Glutamatergic neuron (in vitro differentiated cells): ENCODE data around the gene PIR. TPM values are rescaled to one million over a fixed set of nuclear protein-coding genes. Genes with fewer than 3 reads are reported as not detected.

Experiments
- DNase-seq: peaks from one replicate; pipeline ENCODE4 v3.0.0; 2022
- H3K27ac Mint-ChIP-seq: one replicate; pipeline ENCODE4 v1.8.0; 2020; ENCODE audit warnings: mild to moderate bottlenecking, mixed read lengths, inconsistent platforms; ENCODE audit not compliant: unreplicated experiment
- H3K27me3 Mint-ChIP-seq: one replicate; pipeline ENCODE4 v1.8.0; 2020; ENCODE audit warnings: mild to moderate bottlenecking, moderate library complexity, mixed read lengths, inconsistent platforms; ENCODE audit not compliant: unreplicated experiment
- H3K36me3 Mint-ChIP-seq: one replicate; pipeline ENCODE4 v1.8.0; 2020; ENCODE audit warnings: mild to moderate bottlenecking, mixed read lengths, inconsistent platforms; ENCODE audit not compliant: unreplicated experiment
- H3K4me1 Mint-ChIP-seq: one replicate; pipeline ENCODE4 v1.8.0; 2020; ENCODE audit warnings: mild to moderate bottlenecking, low read depth, mixed read lengths, inconsistent platforms; ENCODE audit not compliant: unreplicated experiment
- H3K4me3 Mint-ChIP-seq: one replicate; pipeline ENCODE4 v1.8.0; 2020; ENCODE audit warnings: mild to moderate bottlenecking, mixed read lengths, inconsistent platforms; ENCODE audit not compliant: unreplicated experiment
- H3K9me3 Mint-ChIP-seq: one replicate; pipeline ENCODE4 v1.8.0; 2020; ENCODE audit warnings: mild to moderate bottlenecking, moderate library complexity, mixed read lengths, inconsistent platforms; ENCODE audit not compliant: unreplicated experiment
- total RNA-seq: library from RNA; stranded (reverse); fragmentation: NEBNext Ultra II Directional; extraction: Animal tissue kit (Norgen Biotek cat#: 25700); gene quantifications from one replicate; pipeline ENCODE4 v1.2.1, GENCODE V29; 2021; ENCODE audit not compliant: unreplicated experiment
- TF ChIP-seq, protein P1 (sequence below): fragments of 200-600 bp; sonication (generic); IDR thresholded peaks from one replicate; pipeline ENCODE4 v1.5.0; 2021; ENCODE audit not compliant: partially characterized antibody, unreplicated experiment

PIR gene
- total RNA-seq, 1 donor from 2014 or later, result 2.6 TPM

DNA sequence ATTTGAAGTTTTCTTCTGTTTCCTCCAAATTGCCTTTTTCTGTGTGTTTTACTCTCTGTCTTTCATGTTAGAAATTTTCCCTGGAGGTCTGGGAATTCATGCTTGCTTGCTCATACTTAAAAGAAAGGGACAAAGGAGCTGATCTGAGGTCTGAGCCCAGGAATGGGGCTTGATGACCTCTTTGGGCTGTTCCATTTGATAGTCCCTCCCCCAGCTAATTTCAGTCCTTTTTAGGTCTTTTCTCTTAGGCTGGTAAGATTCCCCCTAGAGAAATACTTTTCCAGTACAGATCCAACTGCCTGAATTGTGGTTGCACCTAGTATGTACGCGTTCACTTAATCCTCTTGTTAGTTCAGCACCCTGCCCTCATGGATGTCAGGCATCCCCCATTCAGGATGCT lies 152.3 kb downstream of the PIR start:
- Mint-ChIP-seq H3K4me1 (no peaks in the 10 kb centered on the region), H3K9me3 (no peaks in the 10 kb centered on the region), H3K4me3 (no peak overlapping the region), H3K27me3 (no peaks in the 10 kb centered on the region), H3K27ac (no peak overlapping the region), H3K36me3 (no peaks in the 10 kb centered on the region)
- TF ChIP-seq, protein P1, sequence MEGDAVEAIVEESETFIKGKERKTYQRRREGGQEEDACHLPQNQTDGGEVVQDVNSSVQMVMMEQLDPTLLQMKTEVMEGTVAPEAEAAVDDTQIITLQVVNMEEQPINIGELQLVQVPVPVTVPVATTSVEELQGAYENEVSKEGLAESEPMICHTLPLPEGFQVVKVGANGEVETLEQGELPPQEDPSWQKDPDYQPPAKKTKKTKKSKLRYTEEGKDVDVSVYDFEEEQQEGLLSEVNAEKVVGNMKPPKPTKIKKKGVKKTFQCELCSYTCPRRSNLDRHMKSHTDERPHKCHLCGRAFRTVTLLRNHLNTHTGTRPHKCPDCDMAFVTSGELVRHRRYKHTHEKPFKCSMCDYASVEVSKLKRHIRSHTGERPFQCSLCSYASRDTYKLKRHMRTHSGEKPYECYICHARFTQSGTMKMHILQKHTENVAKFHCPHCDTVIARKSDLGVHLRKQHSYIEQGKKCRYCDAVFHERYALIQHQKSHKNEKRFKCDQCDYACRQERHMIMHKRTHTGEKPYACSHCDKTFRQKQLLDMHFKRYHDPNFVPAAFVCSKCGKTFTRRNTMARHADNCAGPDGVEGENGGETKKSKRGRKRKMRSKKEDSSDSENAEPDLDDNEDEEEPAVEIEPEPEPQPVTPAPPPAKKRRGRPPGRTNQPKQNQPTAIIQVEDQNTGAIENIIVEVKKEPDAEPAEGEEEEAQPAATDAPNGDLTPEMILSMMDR, result no peak
- no peak for DNase-seq

DNA sequence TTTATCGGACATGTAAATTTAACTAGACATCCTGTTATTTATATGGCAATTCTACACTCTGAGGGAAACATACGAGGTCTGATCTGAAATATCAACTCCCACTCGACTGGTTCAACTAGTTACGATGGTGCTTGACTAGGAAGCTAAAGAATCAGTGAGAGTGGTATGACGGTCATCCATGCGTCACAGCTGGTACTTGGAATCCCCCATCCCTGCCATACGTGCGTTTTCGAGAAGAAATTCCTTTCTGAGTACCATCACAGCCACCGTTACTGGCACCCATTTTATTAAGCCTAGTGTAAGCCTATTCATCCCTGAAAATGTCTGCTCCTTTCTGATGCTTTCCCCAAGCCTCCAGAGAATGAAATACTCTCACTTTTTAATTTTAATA lies 157.1 kb downstream of the PIR start:
- TF ChIP-seq, protein P1, result no peak
- Mint-ChIP-seq H3K27ac (peak overlapping the region; percentile 33), H3K36me3 (no peaks in the 10 kb centered on the region), H3K27me3 (no peaks in the 10 kb centered on the region), H3K4me3 (peak overlapping the region; percentile 72), H3K4me1 (no peaks in the 10 kb centered on the region), H3K9me3 (no peaks in the 10 kb centered on the region)
- DNase-seq, result no peak

DNA sequence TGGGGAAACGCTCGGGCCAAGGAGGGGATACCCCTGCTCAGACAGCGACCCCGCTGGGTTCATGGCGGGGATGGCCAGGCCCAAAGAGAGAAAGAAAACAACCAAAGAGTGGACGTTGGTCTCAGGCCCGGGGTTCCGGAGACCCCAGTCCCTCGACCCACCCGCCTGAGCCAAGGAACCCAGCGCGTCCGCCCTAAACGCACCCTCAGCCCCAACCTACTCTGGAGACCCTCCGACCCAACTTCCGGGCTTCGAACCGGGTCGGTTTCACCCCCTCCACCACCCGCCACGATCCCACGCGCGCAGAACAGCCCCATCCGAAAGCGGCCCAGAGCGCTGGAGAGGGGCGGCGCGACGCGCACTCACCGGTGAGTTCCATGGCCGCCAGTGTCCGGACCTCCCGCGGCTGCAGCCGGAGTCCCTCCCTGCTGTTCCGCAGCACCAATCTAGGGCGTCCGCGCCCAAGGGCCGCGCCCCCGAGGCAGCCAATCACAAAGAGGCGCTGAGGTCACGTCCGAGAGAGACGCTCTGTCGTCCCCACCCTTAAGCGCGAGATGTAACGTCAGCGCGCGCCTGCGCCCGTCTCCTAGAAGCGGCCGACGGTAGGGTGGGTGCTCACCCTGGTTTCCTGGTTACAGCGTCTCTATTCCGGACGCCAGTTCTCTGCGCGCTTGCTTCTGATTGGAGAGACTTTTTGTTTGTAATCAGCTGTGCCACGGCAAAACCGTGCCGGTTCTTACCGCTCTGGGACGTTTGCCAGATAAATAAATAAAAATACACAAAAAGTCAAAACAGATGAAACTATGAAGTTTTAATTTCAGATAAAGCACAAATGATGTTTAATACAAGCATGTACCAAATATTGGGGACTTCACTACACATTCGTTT lies 157.8 kb downstream of the PIR start, which contains the start of gene PIGA:
PIGA (minus strand) TSS at position 389 of the 888 bp plus-strand sequence. CDS start 3,593 bp downstream, outside the sequence.
- peak; percentile 89 for DNase-seq
- H3K27me3 Mint-ChIP-seq, result no peaks in the 10 kb centered on the region
- TF ChIP-seq, protein P1, result no peak
- no peaks in the 10 kb centered on the region for H3K9me3 Mint-ChIP-seq
- H3K4me3 Mint-ChIP-seq, result peak within 1 kb of the TSS; percentile 91
- H3K27ac Mint-ChIP-seq, result peak within 1 kb of the TSS; percentile 38
- no peaks in the 10 kb centered on the region for H3K4me1 Mint-ChIP-seq
- no peaks in the 10 kb centered on the region for H3K36me3 Mint-ChIP-seq

Other genes with a start within 250 kb of the PIR start
- not detected for gene ASB9, start 223.2 kb downstream of the PIR start, total RNA-seq
- not detected for gene ASB11, start 177.7 kb downstream of the PIR start, total RNA-seq
- gene PIGA, start 157.8 kb downstream of the PIR start, total RNA-seq, result 11.3 TPM
- gene VEGFD, start 108.9 kb downstream of the PIR start, total RNA-seq, result 0.20 TPM
- not detected for gene BMX, start 7.5 kb upstream of the PIR start, total RNA-seq
- gene ACE2, start 107.6 kb upstream of the PIR start, total RNA-seq, result not detected
- 0.27 TPM for gene CLTRN, start 171.5 kb upstream of the PIR start, total RNA-seq
- gene CA5B, start 244.9 kb upstream of the PIR start, total RNA-seq, result 4.1 TPM